Gastroesophageal sphincter (tissue), 4 donors: ENCODE measurements around the gene FLCN. TPM values are rescaled to one million over a fixed set of nuclear protein-coding genes. Genes with fewer than 3 reads are reported as not detected.

ENCODE experiments used
- ATAC-seq: fragments of 150-250 bp; one replicate; pipeline ENCODE4 v1.9.1; 2016; ENCODE audit warnings: mild to moderate bottlenecking, moderate library complexity
- H3K27ac ChIP-seq, 4 donors: fragments of 200-600 bp; sonication (generic) in 3 of 4; 1 replicate in 3 of 4; 2 replicates in 1 of 4; pipeline ENCODE4 v1.5.1; 2016 to 2019
- H3K27me3 ChIP-seq: fragments of 200-600 bp; sonication (generic); one replicate; pipeline ENCODE4 v1.5.1; 2019
- H3K36me3 ChIP-seq, 2 donors: fragments of 200-600 bp; sonication (generic); one replicate each; pipeline ENCODE4 v1.5.1; 2019; ENCODE audit warnings: control low read depth in 1 of 2
- H3K4me1 ChIP-seq, 3 donors: fragments of 200-600 bp; sonication (generic); 1 replicate in 2 of 3; 2 replicates in 1 of 3; pipeline ENCODE4 v1.5.1; 2016 to 2019; ENCODE audit warnings: control low read depth in 2 of 3
- H3K4me3 ChIP-seq, 2 donors: fragments of 200-600 bp; sonication (generic); one replicate each; pipeline ENCODE4 v1.5.1; 2019; ENCODE audit warnings: mild to moderate bottlenecking in 1 of 2, moderate library complexity in 1 of 2
- H3K9me3 ChIP-seq, 3 donors: fragments of 200-600 bp; sonication (generic); one replicate each; pipeline ENCODE4 v1.5.1; 2017 to 2019; ENCODE audit warnings: control low read depth in 2 of 3
- EP300 ChIP-seq: sonication (generic); formaldehyde crosslinking; IDR thresholded peaks from one replicate; pipeline ENCODE4 v1.6.1; 2017; ENCODE audit warnings: antibody characterized with exemption, mild to moderate bottlenecking
- POLR2A ChIP-seq, 2 donors: fragments of 450-650 bp; IDR thresholded peaks; one replicate each; pipeline ENCODE4 v1.6.1; 2017; ENCODE audit warnings: antibody characterized with exemption in 2 of 2, mild to moderate bottlenecking in 2 of 2, moderate library complexity in 1 of 2
- POLR2AphosphoS5 ChIP-seq: sonication (generic); formaldehyde crosslinking; IDR thresholded peaks from one replicate; pipeline ENCODE4 v1.6.1; 2017; ENCODE audit warnings: antibody characterized with exemption
- WGBS, 2 donors: methylation state at CpG; one replicate each; pipeline ENCODE4 v1.1.5; 2018; ENCODE audit warnings: low coverage in 1 of 2; 5-methylcytosine and 5-hydroxymethylcytosine counted together
- total RNA-seq, 4 donors: library from RNA; depleted of rRNA; stranded (reverse); fragments of >200 nt; gene quantifications; one replicate each; pipeline ENCODE4 v1.1.0, GENCODE V29; 2016
- TF ChIP-seq, protein P1 (sequence below), 4 experiments: fragments of 200-600 bp in 2 of 4; fragments of 450-650 bp in 2 of 4; sonication (generic) in 1 of 4; IDR thresholded peaks; one replicate each; pipeline ENCODE4 v1.5.1; 2017 to 2019; ENCODE audit warnings: antibody characterized with exemption in 4 of 4, mild to moderate bottlenecking in 2 of 4, moderate library complexity in 2 of 4

FLCN gene
- total RNA-seq, 4 donors from 2014 or later, result 24.8 to 91.5 (median 46.6) TPM

DNA sequence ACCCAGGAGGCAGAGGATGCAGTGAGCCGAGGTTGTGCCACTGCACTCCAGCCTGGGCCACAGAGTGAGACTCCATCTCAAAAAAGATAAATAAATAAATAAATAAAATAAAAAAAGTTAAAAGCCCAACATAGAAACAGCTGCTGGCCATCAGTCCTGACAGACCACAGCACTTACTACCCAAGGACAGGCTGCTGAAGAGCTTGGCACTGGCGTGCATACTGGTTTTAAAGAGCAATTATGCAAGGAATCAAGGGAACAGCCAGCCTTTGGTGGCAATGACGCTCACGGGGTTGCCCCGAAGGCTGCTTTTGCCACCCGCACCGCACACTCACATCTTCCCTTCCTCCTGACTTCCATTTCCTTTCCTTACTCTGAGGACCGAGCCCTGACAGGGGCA is 35.1 kb downstream of the FLCN start:
- WGBS, 2 donors, result 77% methylated on average over 7 of the region's 8 CpGs; no CpG with 5 or more reads in 1 of the 2 donors
- peaks cover 0 to 10% of the 10 kb centered on the region in 2 donors for H3K36me3 ChIP-seq
- ATAC-seq, result no peak
- H3K9me3 ChIP-seq, result no peaks in the 10 kb centered on the region
- no peaks in the 10 kb centered on the region for H3K27me3 ChIP-seq
- peak overlapping the region; percentile 15 to 97 (median 92) for H3K27ac ChIP-seq
- no peak for TF ChIP-seq EP300
- TF ChIP-seq, protein P1, sequence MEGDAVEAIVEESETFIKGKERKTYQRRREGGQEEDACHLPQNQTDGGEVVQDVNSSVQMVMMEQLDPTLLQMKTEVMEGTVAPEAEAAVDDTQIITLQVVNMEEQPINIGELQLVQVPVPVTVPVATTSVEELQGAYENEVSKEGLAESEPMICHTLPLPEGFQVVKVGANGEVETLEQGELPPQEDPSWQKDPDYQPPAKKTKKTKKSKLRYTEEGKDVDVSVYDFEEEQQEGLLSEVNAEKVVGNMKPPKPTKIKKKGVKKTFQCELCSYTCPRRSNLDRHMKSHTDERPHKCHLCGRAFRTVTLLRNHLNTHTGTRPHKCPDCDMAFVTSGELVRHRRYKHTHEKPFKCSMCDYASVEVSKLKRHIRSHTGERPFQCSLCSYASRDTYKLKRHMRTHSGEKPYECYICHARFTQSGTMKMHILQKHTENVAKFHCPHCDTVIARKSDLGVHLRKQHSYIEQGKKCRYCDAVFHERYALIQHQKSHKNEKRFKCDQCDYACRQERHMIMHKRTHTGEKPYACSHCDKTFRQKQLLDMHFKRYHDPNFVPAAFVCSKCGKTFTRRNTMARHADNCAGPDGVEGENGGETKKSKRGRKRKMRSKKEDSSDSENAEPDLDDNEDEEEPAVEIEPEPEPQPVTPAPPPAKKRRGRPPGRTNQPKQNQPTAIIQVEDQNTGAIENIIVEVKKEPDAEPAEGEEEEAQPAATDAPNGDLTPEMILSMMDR (IDR thresholded peaks at IDR 0.05), result no peak
- peak; percentile 74 for TF ChIP-seq POLR2AphosphoS5
- no peak for TF ChIP-seq POLR2A (IDR thresholded peaks at IDR 0.05)
- peaks cover 9 to 79% (median 61%) of the 10 kb centered on the region in 3 donors for H3K4me1 ChIP-seq
- no peak overlapping the region for H3K4me3 ChIP-seq

DNA sequence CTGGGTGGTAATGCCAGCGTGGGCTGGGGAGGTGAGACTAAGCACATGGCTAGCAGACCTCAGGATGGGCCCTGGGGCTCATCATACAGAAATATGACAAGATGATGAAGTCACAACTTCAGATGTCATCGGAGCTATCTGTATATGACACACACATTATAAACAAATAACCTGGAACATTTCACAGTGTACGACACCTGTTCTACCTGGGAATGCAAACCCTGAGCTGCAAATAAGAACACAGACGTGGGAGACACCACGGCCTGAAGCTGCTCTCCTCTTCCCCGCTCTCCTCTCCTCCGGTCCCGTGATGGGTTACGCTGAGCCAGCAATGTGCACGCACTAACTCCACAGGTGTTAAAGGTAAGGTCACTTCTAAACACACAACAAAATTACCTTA is 35.7 kb downstream of the FLCN start:
- Histone ChIP-seq H3K27ac (peak overlapping the region; percentile 71 to 97 (median 83)), H3K27me3 (no peaks in the 10 kb centered on the region), H3K36me3 (peaks cover 0 to 10% of the 10 kb centered on the region in 2 donors), H3K9me3 (no peaks in the 10 kb centered on the region), H3K4me1 (peaks cover 9 to 72% (median 54%) of the 10 kb centered on the region in 3 donors), H3K4me3 (no peak overlapping the region)
- 38 to 77% methylated on average over 4 to 10 of the region's 10 CpGs for WGBS, 2 donors
- no peak for TF ChIP-seq EP300
- TF ChIP-seq POLR2A (IDR thresholded peaks at IDR 0.05), result no peak
- TF ChIP-seq, protein P1 (IDR thresholded peaks at IDR 0.05), result no peak
- ATAC-seq, result no peak

DNA sequence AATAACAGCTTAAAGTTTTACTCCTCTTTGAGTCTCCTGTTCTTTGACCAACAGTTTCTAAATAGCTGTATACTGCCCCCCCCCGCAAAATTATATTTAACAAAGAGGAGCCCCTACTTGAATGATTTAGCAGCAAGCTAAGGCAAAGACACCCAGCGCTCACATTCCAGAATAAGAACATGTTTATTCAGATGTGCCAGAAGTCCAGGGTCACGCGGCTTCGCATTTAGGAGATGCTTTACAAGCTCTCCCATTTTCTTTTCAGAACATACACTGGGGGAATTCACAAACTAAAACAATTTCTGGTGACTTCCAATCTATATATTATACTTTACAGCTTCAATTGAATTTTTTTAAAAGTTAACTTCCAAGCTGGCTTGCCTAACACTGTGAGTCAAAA is 36.1 kb downstream of the FLCN start:
- ATAC-seq, result peak; percentile 37
- Histone ChIP-seq H3K4me3 (peak overlapping the region in 1 of 2 donors; percentile 20), H3K27me3 (no peaks in the 10 kb centered on the region), H3K9me3 (no peaks in the 10 kb centered on the region), H3K36me3 (peaks cover 0 to 10% of the 10 kb centered on the region in 2 donors), H3K27ac (peak overlapping the region; percentile 71 to 97 (median 83)), H3K4me1 (peaks cover 9 to 68% (median 50%) of the 10 kb centered on the region in 3 donors)
- 6 to 21% methylated on average over 4 to 5 of the region's 5 CpGs for WGBS, 2 donors
- TF ChIP-seq POLR2A (IDR thresholded peaks at IDR 0.05) (no peak), EP300 (no peak), POLR2AphosphoS5 (peak; percentile 47)

DNA sequence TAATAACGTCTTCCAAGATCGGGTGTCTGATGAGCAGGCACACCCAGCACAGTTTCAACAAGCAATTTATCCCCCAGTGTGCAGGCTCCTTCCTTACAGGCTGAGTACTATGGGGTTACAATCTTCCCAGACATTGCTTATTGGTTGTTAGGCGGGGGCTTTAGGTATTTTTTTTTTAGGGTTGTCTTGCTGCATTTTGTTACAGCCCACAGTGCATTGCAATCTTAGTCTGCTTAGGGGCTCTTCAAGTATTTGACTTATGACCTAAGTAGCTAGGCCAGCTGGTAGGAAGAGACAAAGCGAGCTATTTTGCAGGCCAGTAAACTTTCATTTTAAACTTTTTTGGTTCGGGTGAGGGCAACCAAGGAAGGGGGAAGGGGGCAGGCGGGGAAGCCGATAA is 36.7 kb downstream of the FLCN start:
- Histone ChIP-seq H3K4me1 (peaks cover 9 to 63% (median 45%) of the 10 kb centered on the region in 3 donors), H3K36me3 (peaks cover 0 to 10% of the 10 kb centered on the region in 2 donors), H3K27ac (peak overlapping the region; percentile 59 to 97 (median 83)), H3K9me3 (no peaks in the 10 kb centered on the region), H3K4me3 (peak overlapping the region in 1 of 2 donors; percentile 20), H3K27me3 (no peaks in the 10 kb centered on the region)
- ATAC-seq, result no peak
- TF ChIP-seq, protein P1 (IDR thresholded peaks at IDR 0.05), result no peak
- TF ChIP-seq EP300 (no peak), POLR2A (IDR thresholded peaks at IDR 0.05) (no peak), POLR2AphosphoS5 (no peak)
- 26 to 33% methylated on average over 5 to 7 of the region's 7 CpGs for WGBS, 2 donors

DNA sequence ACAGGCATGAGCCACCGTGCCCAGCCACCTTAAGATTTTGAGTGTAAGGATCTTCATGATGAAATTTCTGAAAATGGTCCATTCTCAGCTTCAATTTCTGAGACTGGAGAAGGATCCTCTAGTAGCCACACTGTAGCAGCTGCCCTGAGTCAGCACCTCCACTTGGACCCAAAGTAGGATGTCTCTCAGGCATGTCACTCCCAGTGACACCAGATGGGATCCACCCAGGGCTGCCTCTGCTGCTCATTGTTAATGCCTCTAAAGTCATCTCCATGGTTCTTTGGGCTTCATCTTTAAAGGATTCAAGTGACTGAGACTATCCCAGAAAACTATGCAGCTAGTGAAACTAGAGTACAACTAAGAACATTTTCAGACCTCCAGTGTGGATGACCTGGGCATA is 38.7 kb downstream of the FLCN start:
- Histone ChIP-seq H3K4me1 (peaks cover 9 to 43% (median 27%) of the 10 kb centered on the region in 3 donors), H3K4me3 (no peak overlapping the region), H3K36me3 (peaks cover 0 to 10% of the 10 kb centered on the region in 2 donors), H3K27ac (no peak overlapping the region), H3K27me3 (no peaks in the 10 kb centered on the region), H3K9me3 (no peaks in the 10 kb centered on the region)
- ATAC-seq, result no peak
- TF ChIP-seq, protein P1 (IDR thresholded peaks at IDR 0.05), result no peak
- TF ChIP-seq POLR2AphosphoS5, result no peak
- no peak for TF ChIP-seq POLR2A (IDR thresholded peaks at IDR 0.05)
- TF ChIP-seq EP300, result no peak
- 20% methylated on average over 1 of the region's 1 CpG; no CpG with 5 or more reads in 1 of the 2 donors for WGBS, 2 donors
